Chondrocyte (in vitro differentiated cells): ENCODE measurements around the gene ABCA4. TPM values are rescaled to one million over a fixed set of nuclear protein-coding genes. Genes with fewer than 3 reads are reported as not detected.
A peak's percentile ranks its signal among the peaks of the same experiment; 100 is the strongest.

Experiments
- DNase-seq: peaks from one replicate; pipeline ENCODE4 v3.0.0; 2021; ENCODE audit warnings: mixed read lengths, low spot score
- H3K27ac Mint-ChIP-seq: one replicate; pipeline ENCODE4 v1.8.0; 2021; ENCODE audit warnings: mild to moderate bottlenecking, moderate library complexity, mixed read lengths; ENCODE audit not compliant: unreplicated experiment
- H3K27me3 Mint-ChIP-seq: 2 replicates; pipeline ENCODE4 v1.8.0; 2021; ENCODE audit warnings: low read depth, mixed read lengths
- H3K36me3 Mint-ChIP-seq: 2 replicates; pipeline ENCODE4 v1.8.0; 2021; ENCODE audit warnings: low read depth, mixed read lengths
- H3K4me1 Mint-ChIP-seq: 2 replicates; pipeline ENCODE4 v1.8.0; 2021; ENCODE audit warnings: low read depth, mild to moderate bottlenecking, mixed read lengths
- H3K4me3 Mint-ChIP-seq: one replicate; pipeline ENCODE4 v1.8.0; 2021; ENCODE audit warnings: mild to moderate bottlenecking, moderate library complexity, mixed read lengths; ENCODE audit not compliant: unreplicated experiment
- H3K9me3 Mint-ChIP-seq: 2 replicates; pipeline ENCODE4 v1.8.0; 2021; ENCODE audit warnings: low read depth, mixed read lengths
- total RNA-seq: library from RNA; stranded (reverse); gene quantifications from 3 replicates; pipeline ENCODE4 v1.2.1, GENCODE V29; 2021
- TF ChIP-seq, protein P1 (sequence below): fragments of 200-600 bp; sonication (generic); IDR thresholded peaks from 2 replicates; pipeline ENCODE4 v1.5.0; 2021; ENCODE audit warnings: antibody characterized with exemption, mild to moderate bottlenecking, moderate library complexity

ABCA4 gene
- total RNA-seq, 1 donor from 2014 or later = 0.22 TPM

DNA sequence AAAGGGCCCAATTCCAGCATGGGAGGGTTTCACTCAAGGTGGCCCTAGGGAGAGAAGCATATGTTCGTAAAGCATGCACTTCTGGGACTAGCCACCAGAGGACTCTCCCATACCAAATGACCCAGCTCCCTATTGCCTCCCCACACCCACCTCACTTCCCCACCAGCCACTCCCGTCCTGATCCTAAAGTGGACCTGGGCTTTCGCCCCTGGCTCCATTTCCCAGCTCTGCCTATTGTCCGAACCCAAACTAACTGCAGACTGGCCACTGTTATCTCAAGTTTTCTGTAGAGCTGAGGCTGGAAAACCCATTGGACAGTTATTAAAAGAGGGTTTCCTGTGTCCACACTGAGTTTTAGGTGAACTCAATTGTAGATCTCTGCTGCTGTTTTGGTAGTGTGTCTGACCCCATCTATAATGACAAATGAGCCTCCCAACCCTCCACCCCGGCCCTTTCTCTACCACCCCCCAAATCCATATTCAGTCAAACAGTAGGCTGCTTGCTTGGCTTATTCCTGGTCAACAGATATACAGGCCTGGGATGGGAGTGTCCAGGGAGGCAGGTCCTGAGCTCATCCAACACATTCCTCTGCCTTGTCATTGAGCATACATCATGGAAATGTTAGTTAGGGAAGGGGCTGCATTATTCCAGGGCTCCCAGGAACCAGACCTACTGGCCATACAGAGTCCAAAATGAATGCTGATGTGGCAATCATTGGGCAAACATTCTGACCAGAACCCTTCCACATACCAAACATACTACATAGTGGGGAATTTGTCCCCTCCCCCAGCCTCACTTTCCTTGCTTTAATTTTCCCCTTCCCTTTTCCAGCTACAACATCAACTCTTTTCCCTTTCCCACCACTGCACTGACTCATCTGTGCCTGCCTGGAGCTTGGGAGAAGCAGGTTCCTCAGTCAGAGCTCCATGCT lies 59.2 kb downstream of the ABCA4 start:
- peaks cover 36% of the 10 kb centered on the region for H3K4me1 Mint-ChIP-seq
- TF ChIP-seq, protein P1, sequence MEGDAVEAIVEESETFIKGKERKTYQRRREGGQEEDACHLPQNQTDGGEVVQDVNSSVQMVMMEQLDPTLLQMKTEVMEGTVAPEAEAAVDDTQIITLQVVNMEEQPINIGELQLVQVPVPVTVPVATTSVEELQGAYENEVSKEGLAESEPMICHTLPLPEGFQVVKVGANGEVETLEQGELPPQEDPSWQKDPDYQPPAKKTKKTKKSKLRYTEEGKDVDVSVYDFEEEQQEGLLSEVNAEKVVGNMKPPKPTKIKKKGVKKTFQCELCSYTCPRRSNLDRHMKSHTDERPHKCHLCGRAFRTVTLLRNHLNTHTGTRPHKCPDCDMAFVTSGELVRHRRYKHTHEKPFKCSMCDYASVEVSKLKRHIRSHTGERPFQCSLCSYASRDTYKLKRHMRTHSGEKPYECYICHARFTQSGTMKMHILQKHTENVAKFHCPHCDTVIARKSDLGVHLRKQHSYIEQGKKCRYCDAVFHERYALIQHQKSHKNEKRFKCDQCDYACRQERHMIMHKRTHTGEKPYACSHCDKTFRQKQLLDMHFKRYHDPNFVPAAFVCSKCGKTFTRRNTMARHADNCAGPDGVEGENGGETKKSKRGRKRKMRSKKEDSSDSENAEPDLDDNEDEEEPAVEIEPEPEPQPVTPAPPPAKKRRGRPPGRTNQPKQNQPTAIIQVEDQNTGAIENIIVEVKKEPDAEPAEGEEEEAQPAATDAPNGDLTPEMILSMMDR = peak; percentile 91
- DNase-seq = no peak
- no peaks in the 10 kb centered on the region for H3K9me3 Mint-ChIP-seq
- H3K27me3 Mint-ChIP-seq = no peaks in the 10 kb centered on the region
- H3K36me3 Mint-ChIP-seq = no peaks in the 10 kb centered on the region
- H3K4me3 Mint-ChIP-seq = no peak overlapping the region
- peak overlapping the region; percentile 62 for H3K27ac Mint-ChIP-seq

DNA sequence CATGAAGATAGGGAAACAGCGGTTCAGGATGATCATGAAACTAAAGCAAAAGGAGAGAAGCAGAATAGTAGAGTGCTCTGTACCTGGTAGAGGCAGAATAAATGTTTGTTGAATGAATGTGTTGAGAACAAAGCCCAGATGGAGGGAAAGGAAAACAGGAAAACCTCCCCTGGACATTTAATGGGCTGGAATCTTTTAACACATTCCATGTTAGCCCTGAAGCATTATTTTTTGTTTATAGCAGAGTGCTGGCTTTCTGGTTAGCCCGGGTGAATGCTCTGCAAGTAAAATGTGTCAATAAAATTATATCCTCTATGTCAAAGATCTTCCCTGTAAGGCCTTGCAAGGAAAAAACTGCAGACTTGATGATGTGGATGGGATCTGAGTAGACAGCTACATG lies 60.2 kb downstream of the ABCA4 start:
- H3K4me3 Mint-ChIP-seq = no peak overlapping the region
- no peaks in the 10 kb centered on the region for H3K9me3 Mint-ChIP-seq
- H3K27ac Mint-ChIP-seq = no peak overlapping the region
- TF ChIP-seq, protein P1 = no peak
- no peak for DNase-seq
- no peaks in the 10 kb centered on the region for H3K27me3 Mint-ChIP-seq
- H3K4me1 Mint-ChIP-seq = peaks cover 41% of the 10 kb centered on the region
- no peaks in the 10 kb centered on the region for H3K36me3 Mint-ChIP-seq

DNA sequence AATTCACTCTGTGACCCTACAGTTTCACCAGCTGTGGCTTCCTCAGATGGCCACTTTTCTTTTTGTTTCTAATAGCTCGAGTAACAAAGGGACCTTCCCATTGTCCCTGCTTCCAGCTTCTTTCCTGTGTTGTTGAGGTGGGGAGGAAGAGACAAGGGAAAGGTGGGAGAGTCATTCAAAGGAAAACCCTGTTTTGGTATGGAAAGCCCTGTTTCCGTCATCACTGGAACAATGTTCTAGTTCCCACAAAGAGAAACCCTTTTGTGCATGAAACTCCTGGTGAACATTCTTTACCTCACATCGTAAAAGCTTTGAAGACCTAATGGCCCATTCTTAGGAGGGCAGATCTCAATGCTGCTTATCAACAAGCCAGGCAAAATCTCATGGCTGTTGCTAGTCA lies 62.2 kb downstream of the ABCA4 start:
- H3K27me3 Mint-ChIP-seq = no peaks in the 10 kb centered on the region
- DNase-seq = no peak
- H3K27ac Mint-ChIP-seq = no peak overlapping the region
- peaks cover 51% of the 10 kb centered on the region for H3K4me1 Mint-ChIP-seq
- TF ChIP-seq, protein P1 = no peak
- no peaks in the 10 kb centered on the region for H3K9me3 Mint-ChIP-seq
- no peak overlapping the region for H3K4me3 Mint-ChIP-seq
- H3K36me3 Mint-ChIP-seq = no peaks in the 10 kb centered on the region

DNA sequence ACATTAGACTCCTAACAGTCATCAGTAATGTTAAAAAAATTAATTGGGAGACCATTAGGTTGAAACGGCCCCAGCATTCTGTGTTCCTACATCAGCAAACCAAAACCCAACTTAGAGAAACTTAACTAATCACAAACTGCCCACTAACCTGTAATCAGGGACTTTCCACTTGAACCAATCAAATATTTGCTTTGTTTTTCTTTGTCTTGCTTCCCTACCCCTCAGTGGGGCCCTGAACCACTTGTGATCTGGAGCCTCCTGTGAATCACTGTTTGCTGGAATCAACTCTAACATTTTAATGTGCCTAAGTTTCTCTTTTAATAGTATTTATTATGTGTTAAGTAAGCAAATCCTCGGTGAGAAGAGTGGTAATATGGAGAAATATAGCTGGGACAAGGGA lies 64.0 kb downstream of the ABCA4 start:
- TF ChIP-seq, protein P1 = no peak
- Mint-ChIP-seq H3K27ac (no peak overlapping the region), H3K9me3 (no peaks in the 10 kb centered on the region), H3K36me3 (no peaks in the 10 kb centered on the region), H3K4me3 (no peak overlapping the region), H3K4me1 (peaks cover 33% of the 10 kb centered on the region), H3K27me3 (no peaks in the 10 kb centered on the region)
- no peak for DNase-seq

DNA sequence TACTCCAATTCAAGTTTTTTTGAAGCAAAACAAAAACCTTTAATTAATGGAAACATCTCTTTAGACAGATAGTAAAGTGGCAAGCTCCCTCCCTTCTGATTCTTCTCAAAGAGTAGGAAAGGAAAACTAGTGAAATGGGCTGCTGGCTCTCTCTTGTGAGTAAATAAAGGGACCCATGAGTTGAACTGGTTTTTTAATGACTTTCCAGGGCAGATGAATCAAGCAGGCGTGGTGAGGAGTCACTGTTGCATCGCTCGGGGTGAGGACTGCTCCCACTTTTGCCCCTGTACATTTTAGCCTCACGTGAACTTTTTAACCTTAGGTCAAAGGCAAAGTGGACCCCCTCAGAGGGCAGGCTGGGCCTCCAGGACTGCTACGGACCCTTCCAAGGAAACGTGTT lies 64.8 kb downstream of the ABCA4 start:
- Mint-ChIP-seq H3K4me3 (no peak overlapping the region), H3K27ac (no peak overlapping the region), H3K9me3 (no peaks in the 10 kb centered on the region), H3K36me3 (no peaks in the 10 kb centered on the region), H3K27me3 (no peaks in the 10 kb centered on the region), H3K4me1 (peaks cover 25% of the 10 kb centered on the region)
- TF ChIP-seq, protein P1 = no peak
- no peak for DNase-seq
